GM21423 (cell line): ENCODE data around the gene CHCHD5.
"Not testable (repeated sequence)": the region's sequence is repeated elsewhere in the genome, so short reads cannot be mapped to it uniquely, and the experiment has no call there.

Experiments
- ATAC-seq: cut with Tn5 transposase; IDR thresholded peaks from one replicate; pipeline ENCODE4 v1.9.1; 2021; ENCODE audit warnings: mild to moderate bottlenecking, moderate library complexity; ENCODE audit not compliant: unreplicated experiment

CHCHD5 gene, protein sequence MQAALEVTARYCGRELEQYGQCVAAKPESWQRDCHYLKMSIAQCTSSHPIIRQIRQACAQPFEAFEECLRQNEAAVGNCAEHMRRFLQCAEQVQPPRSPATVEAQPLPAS

DNA sequence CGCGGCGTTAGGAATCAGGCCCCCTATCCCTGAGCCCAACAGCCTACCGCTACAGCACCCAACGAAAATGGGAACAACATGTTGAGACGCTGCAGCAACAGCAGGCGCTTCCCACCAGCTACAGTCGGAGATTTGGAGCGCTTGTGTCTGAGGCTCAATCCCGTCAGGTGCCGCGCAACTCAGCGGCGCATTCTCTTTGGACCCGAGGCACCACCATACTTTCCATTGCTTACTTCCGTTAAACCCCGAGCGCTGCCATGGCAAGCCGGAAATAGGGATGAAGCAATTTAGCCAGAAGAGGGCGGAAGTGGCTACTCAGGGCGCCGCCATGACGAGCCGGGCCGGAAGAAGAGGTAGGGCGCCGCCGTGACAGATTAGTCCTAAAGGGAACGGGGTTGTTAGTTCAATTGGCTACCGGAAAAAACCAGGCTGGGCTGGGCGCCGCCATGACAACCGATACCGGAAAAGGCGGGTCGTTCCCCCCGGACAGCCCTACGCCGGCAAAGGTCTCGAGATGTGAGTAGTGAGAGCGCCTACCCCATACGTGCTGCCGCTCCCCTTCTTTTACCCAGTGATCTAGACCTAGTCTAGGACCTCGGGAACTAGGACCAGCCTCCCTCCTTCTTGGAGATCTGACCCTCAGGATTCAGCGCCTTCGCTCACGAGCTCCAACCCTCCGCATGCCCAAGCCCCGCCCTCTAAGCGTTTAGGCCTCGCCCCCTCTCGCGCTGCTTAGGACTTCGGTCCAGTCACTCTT is at the start of gene CHCHD5:
TSS of gene CHCHD5 (plus strand) at position 476 of the 757 bp plus-strand sequence. CDS start at position 515, 39 bp downstream.
- ATAC-seq: peak; percentile 86

DNA sequence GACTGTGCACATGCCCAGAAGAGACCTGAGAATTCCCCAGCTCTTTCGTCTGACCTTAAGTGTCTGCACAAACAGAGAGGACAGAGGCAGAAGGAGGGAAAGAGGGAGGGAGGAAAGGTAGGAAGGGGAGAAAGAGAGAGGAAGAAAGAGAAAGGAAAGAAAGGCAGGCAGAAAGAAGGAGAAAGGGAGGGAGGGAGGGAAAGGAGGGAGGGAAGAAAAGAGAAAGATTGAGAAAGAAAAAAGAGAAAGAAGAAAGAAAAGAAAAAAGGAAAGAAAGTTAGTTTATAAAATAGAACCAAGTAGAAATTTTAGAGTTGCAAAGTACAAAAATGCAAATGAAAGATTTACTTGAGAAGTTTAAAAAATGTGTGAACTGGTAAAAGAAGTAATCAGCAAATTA is 49.6 kb upstream of the CHCHD5 start:
- ATAC-seq: no peak

DNA sequence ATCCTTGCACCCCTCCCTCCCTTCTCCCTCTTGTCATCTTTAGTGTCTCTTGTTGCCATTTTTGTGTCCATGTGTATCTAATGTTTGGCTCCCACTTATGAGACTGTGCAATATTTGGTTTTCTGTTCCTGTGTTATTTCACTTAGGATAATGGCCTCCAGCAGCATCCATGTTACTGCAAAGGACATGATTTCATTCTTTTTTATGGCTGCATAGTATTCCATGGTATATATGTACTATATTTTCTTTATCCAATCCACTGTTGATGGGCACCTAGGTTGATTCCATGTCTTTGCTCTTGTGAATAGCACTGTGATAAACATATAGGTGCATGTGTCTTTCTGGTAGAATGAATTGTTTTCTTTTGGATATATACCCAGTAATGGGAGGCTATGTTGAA is 47.7 kb upstream of the CHCHD5 start:
- not testable (repeated sequence) for ATAC-seq

DNA sequence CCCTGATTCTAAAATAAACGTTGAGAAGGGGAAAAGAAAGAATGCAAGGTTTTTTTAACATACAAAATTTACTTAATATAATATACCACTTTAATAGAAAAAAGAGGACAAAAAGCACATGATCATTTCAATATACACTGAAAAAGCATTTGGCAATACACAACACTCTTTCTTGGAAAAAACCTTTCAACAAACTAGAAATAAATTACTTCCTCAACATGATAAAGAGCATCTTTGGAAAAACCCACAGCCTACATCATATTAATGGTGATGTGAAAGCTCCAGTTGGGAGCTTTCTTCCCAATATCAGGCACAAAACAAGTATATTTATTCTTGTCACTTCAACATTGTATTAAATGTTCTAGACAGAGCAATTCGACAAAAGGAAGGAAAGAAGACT is 45.1 kb upstream of the CHCHD5 start:
- no peak for ATAC-seq

DNA sequence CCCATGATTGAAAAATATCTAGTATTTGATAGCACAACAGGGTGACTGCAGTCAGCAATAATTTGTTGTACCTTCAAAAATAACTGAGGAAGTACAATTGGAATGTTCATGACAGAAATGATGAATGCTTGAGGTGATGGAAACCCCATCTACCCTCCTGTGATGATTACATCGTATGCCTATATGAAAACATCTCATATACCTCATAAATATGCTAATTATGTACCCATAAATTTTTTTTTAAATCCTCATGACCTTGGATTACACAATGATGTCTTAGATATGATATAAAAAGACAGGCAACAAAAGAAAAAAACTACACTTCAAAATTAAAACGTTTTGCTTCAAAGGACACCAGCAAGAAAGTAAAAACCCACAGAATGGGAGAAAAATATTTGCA is 43.5 kb upstream of the CHCHD5 start:
- no peak for ATAC-seq

DNA sequence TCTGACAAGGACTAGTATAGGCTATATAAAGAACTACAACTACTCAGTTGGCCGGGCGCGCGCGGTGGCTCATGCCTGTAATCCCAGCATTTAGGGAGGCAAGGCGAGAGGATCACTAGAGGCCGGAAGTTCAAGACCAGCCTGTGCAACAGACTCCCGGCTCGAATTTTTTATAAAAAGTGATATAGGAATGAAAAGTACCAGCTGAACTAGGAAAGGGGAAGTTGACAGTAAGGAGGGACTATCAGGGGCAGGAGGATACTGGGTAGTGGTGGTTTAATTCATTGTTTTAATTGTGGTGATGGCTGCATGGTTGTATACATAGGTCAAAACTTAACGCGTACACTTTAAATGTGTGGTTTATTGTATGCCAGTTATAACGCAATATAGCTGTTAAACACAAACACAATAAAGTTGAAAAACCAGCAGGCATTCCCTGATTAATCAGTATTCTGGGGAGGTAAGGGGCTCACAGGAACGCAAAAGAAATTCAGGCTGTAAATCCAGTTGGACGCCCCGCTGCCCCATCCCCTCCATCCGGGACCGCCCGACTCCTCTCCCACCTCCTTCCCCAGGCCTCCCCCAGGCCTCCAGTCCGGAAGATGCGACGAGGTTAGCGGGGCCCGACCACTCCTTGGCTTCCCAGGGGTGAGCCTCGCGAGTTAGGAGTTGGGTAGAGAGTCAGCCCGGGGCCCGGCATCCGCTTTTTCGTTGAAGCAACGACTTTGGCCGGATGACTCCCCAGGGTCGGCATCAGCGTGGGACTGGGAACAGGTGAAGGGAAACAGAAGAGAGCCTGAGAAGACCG is 42.9 kb upstream of the CHCHD5 start:
- ATAC-seq: peak; percentile 50

DNA sequence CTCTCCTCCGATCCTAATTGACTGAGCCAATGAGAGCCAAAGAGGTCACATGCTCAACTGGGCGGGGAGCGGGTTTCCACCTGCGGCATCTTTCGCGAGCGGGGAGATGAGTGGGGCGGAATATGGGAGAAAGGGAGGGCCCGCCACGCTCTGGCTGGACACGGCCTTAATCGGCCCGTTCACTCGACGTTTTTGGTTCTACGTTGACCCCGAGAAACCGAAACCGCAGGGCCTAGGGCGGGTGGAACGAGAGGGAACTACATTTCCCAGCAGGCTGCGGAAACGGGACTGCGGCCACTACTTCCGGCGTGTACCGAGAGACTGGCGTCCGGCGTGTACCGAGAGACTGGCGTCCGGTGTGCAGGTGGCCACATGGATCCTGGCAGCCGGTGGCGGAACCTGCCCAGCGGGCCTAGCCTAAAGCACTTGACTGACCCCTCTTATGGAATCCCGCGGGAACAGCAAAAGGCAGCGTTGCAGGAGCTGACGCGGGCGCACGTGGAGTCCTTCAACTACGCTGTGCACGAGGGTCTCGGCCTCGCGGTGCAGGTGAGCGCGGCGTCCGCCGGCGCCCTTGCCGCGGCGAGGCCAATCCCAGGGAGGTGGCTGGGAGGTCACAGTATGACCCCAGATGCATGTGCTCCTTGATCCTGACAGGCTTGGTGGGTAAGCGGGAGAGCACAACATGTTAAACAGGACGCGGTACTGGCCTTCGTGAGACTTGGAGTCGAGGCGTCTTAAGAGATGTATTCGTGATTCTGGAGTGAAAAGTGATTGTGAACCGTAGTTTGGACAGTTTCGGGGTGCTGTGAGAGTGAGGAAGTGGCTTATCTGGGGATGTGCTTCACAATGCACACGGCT is 42.1 kb upstream of the CHCHD5 start, which contains the start of gene POLR1B:
TSS of gene POLR1B (plus strand) at position 343 of the 861 bp plus-strand sequence. CDS start at position 373, 30 bp downstream.
- peak; percentile 77 for ATAC-seq

DNA sequence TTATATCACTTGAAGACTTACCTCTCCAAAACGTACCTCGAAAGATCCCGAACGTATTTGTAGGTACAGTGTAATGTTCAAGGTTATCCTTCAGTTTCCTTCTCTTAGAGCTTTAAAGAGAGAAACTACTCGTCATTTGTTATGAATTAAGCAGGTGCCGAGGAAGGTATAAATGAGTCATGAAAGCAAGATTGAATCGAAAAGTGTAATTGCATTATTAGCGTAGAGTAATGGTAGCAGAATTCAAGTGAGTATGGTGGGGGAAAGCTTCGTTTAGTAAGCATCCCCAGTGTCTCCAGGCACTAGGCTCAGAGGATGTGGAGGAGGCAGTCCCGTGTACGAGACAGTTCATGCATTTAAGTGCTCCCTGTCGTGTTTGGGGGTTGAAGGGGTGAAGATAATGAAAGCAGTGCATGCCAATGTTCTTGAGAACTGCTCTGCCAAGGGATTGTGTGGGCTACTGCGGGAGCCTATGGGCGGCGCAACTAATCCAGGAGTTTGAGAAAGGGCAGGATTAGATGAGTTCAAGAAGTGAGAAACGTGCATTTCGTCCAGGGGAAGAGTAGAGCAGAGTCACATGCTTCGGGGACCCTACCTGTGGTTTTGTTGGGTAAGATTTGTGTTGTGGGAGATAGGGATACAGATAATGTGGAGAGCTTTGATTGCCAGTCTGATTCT is 41.3 kb upstream of the CHCHD5 start:
- no peak for ATAC-seq

DNA sequence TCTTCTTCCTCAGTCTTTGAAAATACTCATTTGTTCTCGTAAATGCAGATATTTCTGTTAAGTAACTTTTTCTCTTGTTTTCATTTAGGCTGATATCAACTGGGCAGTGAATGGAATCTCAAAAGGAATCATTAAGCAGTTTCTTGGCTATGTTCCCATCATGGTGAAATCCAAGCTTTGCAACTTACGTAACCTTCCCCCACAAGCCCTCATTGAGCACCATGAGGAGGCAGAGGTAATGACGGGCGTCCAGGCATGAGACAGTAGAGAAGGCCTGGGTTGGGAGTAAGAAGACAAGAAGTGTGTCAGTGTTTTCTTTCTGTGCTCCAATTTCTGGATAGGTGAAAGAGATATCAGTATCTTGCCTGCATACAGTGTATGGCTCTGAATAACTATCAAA is 37.1 kb upstream of the CHCHD5 start:
- ATAC-seq: no peak

DNA sequence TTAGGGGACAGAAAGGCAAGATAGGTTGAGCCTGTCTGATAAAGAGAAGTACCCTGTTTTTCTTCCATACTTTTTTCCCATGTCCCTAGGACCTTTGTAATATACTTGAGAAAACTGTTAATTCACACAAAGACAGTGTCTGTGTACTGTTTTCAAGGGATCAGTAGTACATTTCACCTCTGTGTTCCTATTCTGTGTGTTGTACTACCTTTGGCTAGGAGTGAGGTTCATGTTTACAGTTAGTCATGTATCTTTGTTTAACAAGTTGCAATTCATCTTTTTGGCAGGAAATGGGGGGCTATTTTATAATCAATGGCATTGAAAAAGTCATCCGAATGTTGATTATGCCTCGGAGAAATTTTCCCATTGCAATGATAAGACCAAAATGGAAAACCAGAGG is 35.4 kb upstream of the CHCHD5 start:
- no peak for ATAC-seq

DNA sequence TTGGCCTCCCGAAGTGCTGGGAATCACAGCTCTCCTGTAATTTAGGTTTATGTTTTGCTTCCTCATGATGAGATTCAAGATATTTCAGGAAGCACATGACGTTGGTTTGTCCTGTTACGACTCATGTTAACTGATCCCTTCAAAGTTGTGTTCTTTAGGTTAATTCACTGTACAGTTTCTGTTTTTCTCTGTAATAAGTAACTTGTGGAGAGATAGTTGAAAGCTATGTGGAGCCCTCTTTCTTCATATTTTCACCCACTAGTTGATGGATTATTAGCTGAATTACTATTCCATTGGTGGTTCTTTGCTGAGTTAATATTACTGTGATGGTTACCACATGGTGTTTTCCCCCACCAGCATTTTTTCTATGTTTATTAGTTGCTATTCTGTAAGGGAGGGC is 18.3 kb upstream of the CHCHD5 start:
- ATAC-seq: peak; percentile 58

DNA sequence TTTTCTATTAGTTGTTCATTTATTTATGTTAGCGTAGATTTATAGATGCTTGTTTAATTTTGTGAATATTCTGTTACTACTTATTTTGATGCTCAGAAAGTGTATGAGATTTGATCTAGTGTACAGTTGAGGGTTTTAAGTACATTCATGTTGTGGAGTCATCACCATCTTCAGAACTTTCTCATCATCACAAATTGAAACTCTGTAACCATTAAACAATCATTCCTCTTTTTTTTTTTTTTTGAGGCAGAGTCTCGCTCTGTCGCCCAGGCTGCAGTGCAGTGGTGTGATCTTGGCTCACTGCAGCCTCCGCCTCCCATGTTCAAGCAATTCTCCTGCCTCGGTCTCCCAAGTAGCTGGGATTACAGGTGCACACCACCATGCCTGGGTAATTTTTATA is 17.9 kb upstream of the CHCHD5 start:
- ATAC-seq: peak; percentile 31

DNA sequence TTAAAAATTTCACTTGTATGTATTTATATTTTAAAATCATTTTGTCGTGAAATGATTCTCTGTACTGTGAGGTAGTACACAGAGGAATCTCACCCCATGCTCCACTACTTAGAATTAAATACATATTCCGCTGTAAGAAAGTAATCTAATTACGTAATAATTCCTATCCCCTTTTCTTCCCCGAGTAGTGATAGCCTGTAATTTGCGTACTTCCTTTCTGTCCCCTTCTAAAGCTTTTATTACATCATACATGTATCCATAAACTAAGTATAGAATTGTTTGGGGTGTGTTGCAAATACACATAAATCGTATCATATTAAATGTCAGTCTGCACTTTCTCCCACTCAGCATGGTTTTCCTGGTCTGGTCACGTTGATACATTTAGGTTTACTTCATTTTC is 12.4 kb upstream of the CHCHD5 start:
- ATAC-seq: no peak

DNA sequence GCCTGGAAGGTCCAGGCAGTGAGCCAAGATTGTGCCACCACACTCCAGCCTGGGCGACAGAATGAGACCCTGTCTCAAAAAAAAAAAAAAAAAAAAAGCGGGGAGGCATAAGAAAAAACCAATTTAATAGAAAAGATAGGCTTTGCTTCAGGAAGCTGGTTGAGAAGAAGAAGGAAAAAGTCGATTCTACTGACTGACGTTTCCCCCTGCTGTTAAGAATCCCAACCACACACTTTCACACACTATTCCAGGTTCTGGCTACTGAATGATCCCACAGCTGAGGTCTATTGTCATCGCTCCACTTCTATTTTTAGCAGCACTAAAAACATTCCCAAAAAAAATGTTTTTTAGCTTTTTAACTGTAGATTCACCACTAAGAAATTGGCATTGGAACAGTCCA is 6.7 kb upstream of the CHCHD5 start:
- no peak for ATAC-seq

DNA sequence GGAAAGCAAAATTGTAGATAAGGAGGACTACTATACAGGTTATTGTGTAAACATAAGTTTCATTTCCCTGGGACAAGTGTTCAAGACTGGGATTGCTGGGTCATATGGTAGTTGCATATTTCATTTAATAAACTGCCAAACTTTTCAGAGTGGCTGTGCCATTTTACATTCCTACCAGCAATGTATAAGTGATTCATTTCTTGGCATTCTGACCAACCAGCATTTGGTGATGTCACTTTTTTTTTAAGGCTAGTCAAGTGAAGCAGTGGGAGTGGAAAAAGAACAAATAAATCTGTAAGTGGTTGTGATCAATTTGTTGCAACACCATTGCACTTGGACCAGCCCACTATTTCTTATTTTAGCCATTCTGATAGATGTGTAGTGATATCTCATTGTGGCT is 5.2 kb upstream of the CHCHD5 start:
- no peak for ATAC-seq

DNA sequence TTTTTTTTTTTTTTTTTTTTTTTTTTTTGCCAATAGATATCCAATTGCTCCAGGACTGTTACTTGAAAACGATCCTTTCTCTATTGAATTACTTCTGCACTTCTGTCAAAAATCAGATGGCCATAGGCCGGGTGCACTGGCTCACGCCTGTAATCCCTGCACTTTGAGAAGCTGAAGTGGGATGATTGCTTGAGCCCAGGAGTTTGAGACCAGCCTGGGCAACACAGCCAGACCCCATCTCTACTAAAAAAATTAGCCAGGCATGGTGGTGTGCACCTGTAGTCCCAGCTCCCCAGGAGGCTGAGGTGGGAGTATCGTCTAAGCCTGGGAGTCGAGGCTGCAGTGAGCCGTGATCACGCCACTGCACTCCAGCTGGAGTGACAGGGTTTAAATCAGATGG is 4.3 kb upstream of the CHCHD5 start:
- no peak for ATAC-seq

DNA sequence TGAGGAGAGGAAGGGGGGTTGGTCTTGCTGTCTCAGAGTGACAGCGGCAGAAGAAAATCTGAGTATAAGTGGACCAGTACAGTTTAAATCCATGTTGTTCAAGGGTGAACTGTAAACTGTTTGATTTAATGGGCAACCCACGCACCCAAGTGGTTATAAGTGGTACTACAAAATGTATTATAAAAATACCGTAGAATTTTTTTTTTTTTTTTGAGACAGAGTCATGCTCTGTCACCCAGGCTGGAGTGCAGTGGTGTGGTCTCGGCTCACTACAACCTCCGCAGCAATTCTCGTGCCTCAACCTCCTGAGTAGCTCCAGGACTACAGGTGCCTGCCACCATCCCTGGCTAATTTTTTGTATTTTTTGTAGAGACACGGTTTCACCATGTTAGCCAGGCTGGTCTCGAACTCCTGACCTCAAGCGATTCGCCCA is 2.1 kb upstream of the CHCHD5 start:
- ATAC-seq: no peak

DNA sequence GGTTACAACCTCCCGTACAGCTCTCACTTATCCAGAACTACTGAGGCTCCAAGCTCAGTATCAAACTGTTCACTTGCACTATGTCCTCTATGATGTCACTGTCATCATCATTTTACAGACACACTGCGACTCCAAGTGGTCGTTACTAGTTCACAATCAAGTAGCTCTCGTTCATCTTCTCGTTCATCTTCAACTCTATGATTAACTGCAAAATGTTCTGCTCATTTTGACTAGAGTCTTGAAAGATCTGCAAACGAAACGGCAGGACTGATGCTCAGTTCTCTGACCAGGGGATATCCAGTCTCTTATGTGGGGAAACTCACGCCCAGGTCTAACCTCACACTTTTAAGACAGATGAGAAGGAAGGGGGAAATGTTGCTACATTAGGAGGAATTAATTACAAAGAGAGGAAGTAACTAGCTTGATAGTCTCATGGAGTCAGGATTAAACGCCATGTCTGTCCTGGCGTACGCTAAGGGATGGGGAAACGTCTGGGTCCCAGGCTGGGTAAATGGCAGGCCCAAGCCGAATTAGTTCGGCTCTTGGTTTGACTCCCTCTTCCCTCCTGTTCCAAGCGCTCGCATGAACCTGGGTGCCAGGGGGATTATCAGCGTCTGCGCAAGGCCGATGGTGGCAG is 794 bp upstream of the CHCHD5 start:
- no peak for ATAC-seq

DNA sequence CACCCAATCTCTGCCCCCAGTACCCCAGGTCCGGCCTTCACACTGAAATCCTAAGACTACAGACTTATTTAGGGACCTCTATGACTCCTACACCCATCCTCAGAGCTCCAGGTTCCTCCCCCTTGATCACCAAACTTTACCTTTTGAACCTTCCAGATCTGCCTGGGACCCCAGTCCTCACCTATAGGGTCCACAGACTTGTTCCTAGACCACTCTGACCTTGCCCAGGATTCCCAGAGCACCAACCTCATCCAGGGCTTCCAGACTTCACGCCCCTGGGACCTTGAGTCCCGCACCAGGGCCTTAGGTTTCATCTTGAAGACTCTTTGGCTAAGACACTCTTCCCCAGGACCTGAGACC is 462 bp downstream of the CHCHD5 start:
- no peak for ATAC-seq

DNA sequence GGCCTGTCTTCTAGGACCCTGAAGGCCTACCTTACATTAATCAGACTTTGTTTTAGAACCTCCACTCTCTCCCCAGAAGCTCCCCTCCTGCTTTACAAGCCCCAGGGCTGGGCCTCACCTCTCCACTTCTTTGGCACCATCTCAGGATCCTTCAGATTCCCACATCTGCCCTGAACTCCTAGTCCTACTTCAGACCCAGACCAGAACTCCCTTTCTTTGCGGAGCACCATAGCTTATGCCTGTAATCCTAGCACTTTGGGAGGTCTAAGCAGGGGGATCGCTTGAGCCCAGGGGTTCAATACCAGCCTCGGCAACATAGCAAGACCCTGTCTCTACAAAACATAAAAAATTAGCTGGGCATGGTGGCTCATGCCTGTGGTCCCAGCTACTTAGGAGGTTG is 991 bp downstream of the CHCHD5 start:
- no peak for ATAC-seq
